Calu3 (cell line): ENCODE data around the gene LST1. TPM values are rescaled to one million over a fixed set of nuclear protein-coding genes. Genes with fewer than 3 reads are reported as not detected.

Source experiments
- BruUV-seq: library from RNA; stranded (reverse); fragments of 400-500 nt; replicated peaks from 2 replicates; lab custom pipeline; 2021; lab: Mats Ljungman, UMichigan
- CTCF ChIA-PET: fragments of 300-600 bp; sonication (Branson Sonifier 250); formaldehyde crosslinking; loops from one replicate; lab custom pipeline; 2022; ENCODE audit warnings: antibody characterized with exemption; lab: Charles Lee
- DNase-seq: peaks from one replicate; pipeline ENCODE4 v3.0.0; 2022
- H3K27ac Mint-ChIP-seq: one replicate; pipeline ENCODE4 v1.8.0; 2022; ENCODE audit warnings: mixed read lengths; ENCODE audit not compliant: unreplicated experiment
- H3K27me3 Mint-ChIP-seq: one replicate; pipeline ENCODE4 v1.8.0; 2022; ENCODE audit warnings: mixed read lengths; ENCODE audit not compliant: unreplicated experiment
- H3K36me3 Mint-ChIP-seq: one replicate; pipeline ENCODE4 v1.8.0; 2022; ENCODE audit warnings: mild to moderate bottlenecking, moderate library complexity, mixed read lengths; ENCODE audit not compliant: insufficient read depth, unreplicated experiment
- H3K4me1 Mint-ChIP-seq: one replicate; pipeline ENCODE4 v1.8.0; 2022; ENCODE audit warnings: mild to moderate bottlenecking, low read depth, mixed read lengths; ENCODE audit not compliant: unreplicated experiment
- H3K4me3 Mint-ChIP-seq: one replicate; pipeline ENCODE4 v1.8.0; 2022; ENCODE audit warnings: mild to moderate bottlenecking, low read depth, moderate library complexity, mixed read lengths; ENCODE audit not compliant: unreplicated experiment
- H3K9me3 Mint-ChIP-seq: one replicate; pipeline ENCODE4 v1.8.0; 2022; ENCODE audit warnings: low read depth, mixed read lengths; ENCODE audit not compliant: unreplicated experiment
- intact Hi-C: fragments of 100-400 bp; cut with micrococcal nuclease; formaldehyde crosslinking; loops from one replicate; pipeline ENCODE4 v1.10.0; 2022; ENCODE audit not compliant: unreplicated experiment
- total RNA-seq: library from RNA; stranded (reverse); gene quantifications from 2 replicates; pipeline ENCODE4 v1.2.3, GENCODE V29; 2022
- TF ChIP-seq, protein P1 (sequence below): fragments of 200-600 bp; IDR thresholded peaks from one replicate; pipeline ENCODE4 v1.8.0; 2022; ENCODE audit warnings: antibody characterized with exemption; ENCODE audit not compliant: unreplicated experiment

Gene LST1
- total RNA-seq, 1 experiment from 2014 or later = 0.94 TPM

DNA sequence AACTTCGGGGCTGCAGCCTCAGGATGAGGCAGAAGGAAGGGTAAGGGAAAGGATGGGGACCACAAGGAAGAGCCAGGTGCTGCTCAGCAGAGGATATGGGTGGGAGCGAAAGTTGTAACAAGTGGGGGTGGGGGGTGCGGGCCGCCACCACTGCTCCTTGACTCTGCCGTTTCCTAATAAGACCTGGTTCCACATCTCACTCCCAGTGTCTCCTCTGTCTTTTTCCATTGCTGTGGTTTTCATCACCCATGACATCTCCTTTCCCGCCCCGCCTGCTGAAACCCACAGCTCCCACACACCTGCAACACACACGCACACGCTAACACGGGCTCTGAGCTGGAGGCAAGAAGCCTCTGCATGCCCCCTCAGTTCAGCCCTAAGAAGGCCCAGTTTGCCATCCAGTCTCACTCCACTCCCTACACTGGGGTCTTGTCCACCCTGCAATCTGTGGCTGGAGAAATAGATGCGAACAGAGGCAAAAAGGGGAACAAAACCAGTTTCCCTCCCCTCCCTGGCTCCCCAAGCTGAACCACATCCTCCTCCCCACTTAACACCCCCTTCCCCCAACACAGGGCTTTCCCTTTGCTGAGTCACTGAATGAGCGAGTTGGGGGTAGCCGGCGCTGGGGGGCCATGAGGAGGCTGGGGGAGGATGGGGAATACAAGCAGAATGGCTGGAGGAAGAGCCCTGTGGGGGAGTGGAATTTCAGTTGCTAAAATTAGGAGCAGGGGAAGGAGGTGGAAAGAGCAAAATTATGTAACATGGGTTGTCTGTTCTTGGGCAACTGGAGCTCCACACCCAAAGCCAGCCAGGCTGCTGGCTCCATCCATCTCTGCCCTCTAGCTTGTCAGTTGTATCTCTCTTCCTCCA, 27.2 kb upstream of the LST1 start:
- no TSS peak for BruUV-seq
- TF ChIP-seq, protein P1, sequence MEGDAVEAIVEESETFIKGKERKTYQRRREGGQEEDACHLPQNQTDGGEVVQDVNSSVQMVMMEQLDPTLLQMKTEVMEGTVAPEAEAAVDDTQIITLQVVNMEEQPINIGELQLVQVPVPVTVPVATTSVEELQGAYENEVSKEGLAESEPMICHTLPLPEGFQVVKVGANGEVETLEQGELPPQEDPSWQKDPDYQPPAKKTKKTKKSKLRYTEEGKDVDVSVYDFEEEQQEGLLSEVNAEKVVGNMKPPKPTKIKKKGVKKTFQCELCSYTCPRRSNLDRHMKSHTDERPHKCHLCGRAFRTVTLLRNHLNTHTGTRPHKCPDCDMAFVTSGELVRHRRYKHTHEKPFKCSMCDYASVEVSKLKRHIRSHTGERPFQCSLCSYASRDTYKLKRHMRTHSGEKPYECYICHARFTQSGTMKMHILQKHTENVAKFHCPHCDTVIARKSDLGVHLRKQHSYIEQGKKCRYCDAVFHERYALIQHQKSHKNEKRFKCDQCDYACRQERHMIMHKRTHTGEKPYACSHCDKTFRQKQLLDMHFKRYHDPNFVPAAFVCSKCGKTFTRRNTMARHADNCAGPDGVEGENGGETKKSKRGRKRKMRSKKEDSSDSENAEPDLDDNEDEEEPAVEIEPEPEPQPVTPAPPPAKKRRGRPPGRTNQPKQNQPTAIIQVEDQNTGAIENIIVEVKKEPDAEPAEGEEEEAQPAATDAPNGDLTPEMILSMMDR = no peak
- no peaks in the 10 kb centered on the region for H3K27me3 Mint-ChIP-seq
- intact Hi-C loops = no loop called here
- H3K4me3 Mint-ChIP-seq = no peak overlapping the region
- CTCF ChIA-PET = interaction anchor here (1.1 kb wide), 1 partner anchor 40 kb away, joined by 3 read pairs; no protein-coding TSS in a partner anchor
- no peak for DNase-seq
- H3K36me3 Mint-ChIP-seq = peaks cover 18% of the 10 kb centered on the region
- H3K27ac Mint-ChIP-seq = no peak overlapping the region
- no peaks in the 10 kb centered on the region for H3K9me3 Mint-ChIP-seq
- H3K4me1 Mint-ChIP-seq = peaks cover 21% of the 10 kb centered on the region

DNA sequence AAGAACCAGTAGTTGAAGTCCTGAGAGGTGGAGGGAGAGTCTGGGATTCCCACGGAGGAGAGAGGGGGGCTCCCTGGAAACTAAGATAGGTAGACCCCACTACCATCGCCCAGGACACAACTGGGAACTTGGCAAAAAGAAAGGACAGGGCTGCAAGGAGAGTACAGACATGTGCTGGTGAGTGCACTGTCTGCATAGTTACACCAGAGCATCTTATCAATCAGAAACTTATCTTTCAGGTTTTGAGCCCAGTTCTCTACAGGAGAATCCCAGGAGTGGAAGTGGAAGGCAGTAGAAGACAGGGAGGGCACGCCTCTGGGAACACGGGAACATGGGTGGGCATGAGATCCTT, 26.5 kb upstream of the LST1 start:
- H3K4me1 Mint-ChIP-seq = peaks cover 21% of the 10 kb centered on the region
- H3K36me3 Mint-ChIP-seq = peaks cover 20% of the 10 kb centered on the region
- no peak for DNase-seq
- BruUV-seq = no TSS peak
- H3K27me3 Mint-ChIP-seq = peaks cover 4% of the 10 kb centered on the region
- peak overlapping the region; percentile 22 for H3K27ac Mint-ChIP-seq
- no peaks in the 10 kb centered on the region for H3K9me3 Mint-ChIP-seq
- CTCF ChIA-PET = interaction anchor here (1.1 kb wide), 1 partner anchor 39 kb away, joined by 3 read pairs; no protein-coding TSS in a partner anchor
- intact Hi-C loops = no loop called here
- no peak overlapping the region for H3K4me3 Mint-ChIP-seq
- TF ChIP-seq, protein P1 = no peak

DNA sequence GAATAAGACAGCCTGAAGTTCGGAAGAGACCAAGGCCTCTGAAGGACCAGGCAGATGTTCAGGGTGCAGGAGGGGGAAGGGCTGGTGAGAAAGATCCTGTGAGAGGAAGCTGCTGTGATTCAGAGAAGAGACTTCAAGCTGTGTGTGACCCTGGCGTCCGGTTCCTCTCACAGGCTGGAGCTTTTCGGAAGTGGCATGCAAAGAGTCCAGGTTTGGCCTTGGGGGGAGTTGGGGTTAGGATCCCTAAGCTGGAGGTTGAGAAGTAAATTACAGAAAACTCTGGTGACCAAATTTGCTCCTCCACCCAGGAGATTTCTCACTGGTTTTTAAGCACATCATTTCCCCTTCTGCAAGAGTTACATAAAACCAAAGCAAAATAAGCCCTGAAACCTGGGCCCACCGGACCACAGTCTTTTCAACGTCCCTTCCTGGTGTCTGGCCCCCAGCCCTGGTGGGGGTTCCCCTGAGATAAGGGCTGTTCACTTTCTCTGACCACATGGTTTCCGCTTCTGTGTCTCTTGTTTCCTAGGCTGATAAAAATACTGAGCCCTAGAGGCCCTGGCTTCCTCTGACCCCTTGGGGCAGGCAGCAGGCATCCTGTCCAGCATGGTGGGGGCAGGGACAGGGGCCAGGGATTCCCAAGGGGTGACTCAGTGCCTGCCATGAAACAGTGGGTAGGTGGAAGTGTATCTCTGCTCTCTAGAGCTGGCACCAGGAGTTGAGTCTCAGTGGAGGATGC, 25.9 kb upstream of the LST1 start:
- DNase-seq = peak; percentile 68
- intact Hi-C loops = no loop called here
- Mint-ChIP-seq H3K4me3 (no peak overlapping the region), H3K27me3 (peaks cover 9% of the 10 kb centered on the region), H3K9me3 (no peaks in the 10 kb centered on the region), H3K27ac (peak overlapping the region; percentile 22), H3K4me1 (peaks cover 21% of the 10 kb centered on the region), H3K36me3 (peaks cover 20% of the 10 kb centered on the region)
- no TSS peak for BruUV-seq
- TF ChIP-seq, protein P1 = no peak
- CTCF ChIA-PET = interaction anchor here (0.6 to 1.1 kb wide), 2 partner anchors 38 to 59 kb away, joined by 3 read pairs; no protein-coding TSS in a partner anchor

DNA sequence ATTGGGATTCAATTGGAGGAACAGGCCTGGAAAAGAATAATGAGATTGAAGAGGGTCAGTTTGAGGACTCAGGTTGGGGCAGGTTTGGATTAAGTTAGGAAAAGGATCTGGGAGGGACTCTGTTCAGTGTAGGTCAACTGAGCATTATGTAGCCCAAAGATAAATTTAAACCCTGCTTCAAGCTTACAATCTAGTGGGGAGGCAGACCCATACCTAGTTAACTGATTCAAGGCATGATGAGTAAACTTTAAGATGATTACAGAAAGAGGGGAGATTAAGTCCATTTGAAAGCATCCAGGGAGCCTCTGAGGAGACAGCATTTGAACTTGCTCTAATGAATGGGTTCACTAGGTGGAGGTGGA, 25.4 kb upstream of the LST1 start:
- no peak for DNase-seq
- H3K4me1 Mint-ChIP-seq = peaks cover 21% of the 10 kb centered on the region
- CTCF ChIA-PET = interaction anchor here (0.6 to 0.8 kb wide), 2 partner anchors 23 to 58 kb away, joined by 3 read pairs; no protein-coding TSS in a partner anchor
- H3K9me3 Mint-ChIP-seq = no peaks in the 10 kb centered on the region
- TF ChIP-seq, protein P1 = no peak
- no peak overlapping the region for H3K4me3 Mint-ChIP-seq
- BruUV-seq = no TSS peak
- peaks cover 20% of the 10 kb centered on the region for H3K36me3 Mint-ChIP-seq
- intact Hi-C loops = no loop called here
- peaks cover 15% of the 10 kb centered on the region for H3K27me3 Mint-ChIP-seq
- no peak overlapping the region for H3K27ac Mint-ChIP-seq
